HepG2 (cell line): ENCODE measurements around the gene COLEC12.

Experiments used
- BCL6 ChIP-seq: IDR thresholded peaks from 2 replicates; pipeline ENCODE4 v1.6.1; 2016; ENCODE audit warnings: missing genetic modification reagents, missing compliant biosample characterization
- POLR2A ChIP-seq, 2 experiments: IDR thresholded peaks; 2 replicates each; pipeline ENCODE4 v1.6.1; 2011; ENCODE audit warnings: low read depth in 2 of 2, low read length in 2 of 2, mild to moderate bottlenecking in 1 of 2, moderate library complexity in 1 of 2; ENCODE audit not compliant: insufficient read depth in 1 of 2
- RAD21 ChIP-seq: fragments of 450-650 bp; formaldehyde crosslinking; IDR thresholded peaks from 2 replicates; pipeline ENCODE4 v1.5.0; 2020; ENCODE audit warnings: mild to moderate bottlenecking
- REST ChIP-seq, 2 experiments: IDR thresholded peaks; 2 replicates each; pipeline ENCODE4 v1.6.1; 2011 to 2012; ENCODE audit warnings: low read length in 2 of 2, borderline replicate concordance in 1 of 2, low read depth in 1 of 2, mild to moderate bottlenecking in 1 of 2, moderate library complexity in 1 of 2

GRCh38 chr18:532632-533031, 32.1 kb upstream of the COLEC12 start:
- TF ChIP-seq RAD21 (CRISPR knock-in tag) (no peak), POLR2A (IDR thresholded peaks at IDR 0.05; ENCODE audit: insufficient read depth in 1 of 2, low read depth in 2 of 2, low read length in 2 of 2) (no peak), REST (IDR thresholded peaks at IDR 0.05; ENCODE audit: borderline replicate concordance in 1 of 2, low read depth in 1 of 2, low read length in 2 of 2) (no peak), BCL6 (no peak)
